ENCODE data around the gene CPNE5.

DNA sequence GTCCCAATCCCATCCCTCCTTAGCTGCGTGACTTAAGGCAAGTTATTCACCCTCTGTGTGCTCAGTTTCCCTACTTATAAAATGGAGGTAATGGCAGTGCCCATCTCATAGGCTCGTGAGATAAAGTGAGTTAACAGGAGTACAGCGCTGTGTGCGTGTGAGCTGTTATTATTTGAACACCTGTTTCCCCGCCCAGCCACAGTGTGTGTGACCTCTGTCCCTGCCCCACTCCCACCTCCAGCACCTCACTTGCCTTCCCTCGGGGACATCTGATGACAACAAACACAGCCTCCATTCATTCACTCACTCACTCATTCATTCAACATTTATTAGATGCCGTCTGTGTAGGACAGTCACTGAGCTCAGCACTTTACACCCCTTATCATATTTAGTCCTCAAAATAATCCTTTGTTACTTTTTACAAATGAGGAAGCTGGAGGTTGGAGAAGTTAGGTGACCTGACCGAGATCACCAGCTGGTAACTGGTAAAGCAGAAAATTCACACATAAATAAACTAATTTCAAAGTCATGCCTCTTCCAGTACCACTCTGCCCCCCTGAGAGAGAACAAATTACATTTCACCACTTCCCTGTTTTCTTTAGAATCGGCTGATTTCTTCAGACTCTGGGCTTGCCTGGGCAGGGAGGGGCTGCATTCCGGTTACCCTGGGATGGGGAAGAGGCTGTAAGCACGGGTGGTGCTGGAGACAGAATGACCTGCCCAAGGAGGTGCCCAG, 58.6 kb downstream of the CPNE5 start:
- TF ChIP-seq TAF1 (IDR thresholded peaks at IDR 0.05; ENCODE audit: borderline replicate concordance, low read depth, low read length) (no peak), POLR2A (IDR thresholded peaks at IDR 0.05; ENCODE audit: low read depth, low read length) (no peak), POLR2AphosphoS5 (IDR thresholded peaks at IDR 0.05; ENCODE audit: low read depth, low read length) (no peak)
